Measurements from ENCODE around the gene LIMK2. TPM values are rescaled to one million over a fixed set of nuclear protein-coding genes. Genes with fewer than 3 reads are reported as not detected.
A peak's percentile ranks its signal among the peaks of the same experiment; 100 is the strongest.

Gene LIMK2
- total RNA-seq, 2 donors from 2014 or later: 38.4 to 76.8 TPM

DNA sequence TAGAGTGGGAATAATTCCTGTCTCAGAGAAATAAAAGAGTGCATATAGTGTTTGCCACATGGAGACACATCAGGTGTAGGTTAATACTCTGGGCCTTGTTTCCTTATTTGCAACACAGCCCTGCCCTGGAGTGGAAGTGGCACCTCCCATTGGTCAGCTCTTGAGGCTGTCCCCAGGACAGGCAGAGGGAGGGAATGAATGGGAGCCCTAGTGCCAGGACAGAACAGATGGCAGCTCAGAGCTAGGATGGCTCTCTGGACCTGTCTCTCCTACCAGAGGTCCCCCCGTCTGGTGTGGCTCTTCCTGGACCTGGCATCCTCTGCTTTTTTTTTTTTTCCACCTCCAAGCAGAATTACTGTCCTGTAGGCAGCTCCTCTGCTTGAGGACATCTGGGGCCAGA is 35.6 kb downstream of the LIMK2 start:
- ATAC-seq (ENCODE audit: insufficient number of reproducible peaks, low FRiP score, low read depth) (no peak), DNase-seq (ENCODE audit: low spot score) (no peak)
- Histone ChIP-seq H3K9me3 (no peaks in the 10 kb centered on the region), H3K27me3 (replicated peaks; ENCODE audit: insufficient read depth) (no peaks in the 10 kb centered on the region), H3K27ac (no peak overlapping the region), H3K4me1 (ENCODE audit: control insufficient read depth in 1 of 2, low read depth in 2 of 2) (peaks cover 30 to 65% of the 10 kb centered on the region in 2 donors), H3K4me3 (peak overlapping the region; percentile 77), H3K36me3 (no peaks in the 10 kb centered on the region)
- TF ChIP-seq, protein P1, sequence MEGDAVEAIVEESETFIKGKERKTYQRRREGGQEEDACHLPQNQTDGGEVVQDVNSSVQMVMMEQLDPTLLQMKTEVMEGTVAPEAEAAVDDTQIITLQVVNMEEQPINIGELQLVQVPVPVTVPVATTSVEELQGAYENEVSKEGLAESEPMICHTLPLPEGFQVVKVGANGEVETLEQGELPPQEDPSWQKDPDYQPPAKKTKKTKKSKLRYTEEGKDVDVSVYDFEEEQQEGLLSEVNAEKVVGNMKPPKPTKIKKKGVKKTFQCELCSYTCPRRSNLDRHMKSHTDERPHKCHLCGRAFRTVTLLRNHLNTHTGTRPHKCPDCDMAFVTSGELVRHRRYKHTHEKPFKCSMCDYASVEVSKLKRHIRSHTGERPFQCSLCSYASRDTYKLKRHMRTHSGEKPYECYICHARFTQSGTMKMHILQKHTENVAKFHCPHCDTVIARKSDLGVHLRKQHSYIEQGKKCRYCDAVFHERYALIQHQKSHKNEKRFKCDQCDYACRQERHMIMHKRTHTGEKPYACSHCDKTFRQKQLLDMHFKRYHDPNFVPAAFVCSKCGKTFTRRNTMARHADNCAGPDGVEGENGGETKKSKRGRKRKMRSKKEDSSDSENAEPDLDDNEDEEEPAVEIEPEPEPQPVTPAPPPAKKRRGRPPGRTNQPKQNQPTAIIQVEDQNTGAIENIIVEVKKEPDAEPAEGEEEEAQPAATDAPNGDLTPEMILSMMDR (IDR thresholded peaks at IDR 0.05): no peak

DNA sequence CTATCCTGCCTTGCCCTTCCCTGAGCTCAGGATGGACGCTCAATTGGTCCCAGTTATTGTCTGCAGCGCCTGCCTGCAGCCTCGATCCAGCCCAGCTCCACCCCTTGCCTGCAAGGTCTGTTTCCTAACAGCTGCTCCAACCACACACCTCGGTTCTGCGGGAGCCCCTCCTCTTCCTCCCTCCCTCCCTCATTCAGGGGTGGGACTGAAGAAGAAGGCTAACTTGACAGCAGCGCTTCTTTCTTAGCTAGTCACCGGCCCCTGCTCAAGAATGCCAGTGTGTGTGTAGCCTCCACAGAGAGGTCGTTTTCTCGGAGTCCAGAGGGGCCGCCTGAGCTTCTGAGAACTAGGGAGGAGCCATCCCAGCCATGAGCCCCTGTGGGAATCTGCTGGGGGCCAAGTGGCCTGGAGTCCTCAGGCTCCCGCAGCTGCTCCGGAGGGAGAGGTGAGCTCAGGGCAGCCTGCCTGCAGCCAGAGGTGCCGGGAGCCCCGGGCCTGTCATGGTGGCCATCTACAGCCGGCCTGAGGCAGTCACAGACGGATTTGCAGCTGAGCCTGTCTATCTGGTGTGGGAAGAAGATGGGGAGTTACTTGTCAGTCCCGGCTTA is 36.1 kb downstream of the LIMK2 start:
- no peaks in the 10 kb centered on the region for H3K27me3 ChIP-seq (replicated peaks; ENCODE audit: insufficient read depth)
- peaks cover 30 to 60% of the 10 kb centered on the region in 2 donors for H3K4me1 ChIP-seq (ENCODE audit: control insufficient read depth in 1 of 2, low read depth in 2 of 2)
- no peaks in the 10 kb centered on the region for H3K9me3 ChIP-seq
- H3K36me3 ChIP-seq: no peaks in the 10 kb centered on the region
- TF ChIP-seq, protein P1 (IDR thresholded peaks at IDR 0.05): no peak
- ATAC-seq (ENCODE audit: insufficient number of reproducible peaks, low FRiP score, low read depth): peak; percentile 50
- peak; percentile 41 for DNase-seq (ENCODE audit: low spot score)
- H3K4me3 ChIP-seq: peak overlapping the region; percentile 77
- H3K27ac ChIP-seq: peak overlapping the region; percentile 16 to 54

DNA sequence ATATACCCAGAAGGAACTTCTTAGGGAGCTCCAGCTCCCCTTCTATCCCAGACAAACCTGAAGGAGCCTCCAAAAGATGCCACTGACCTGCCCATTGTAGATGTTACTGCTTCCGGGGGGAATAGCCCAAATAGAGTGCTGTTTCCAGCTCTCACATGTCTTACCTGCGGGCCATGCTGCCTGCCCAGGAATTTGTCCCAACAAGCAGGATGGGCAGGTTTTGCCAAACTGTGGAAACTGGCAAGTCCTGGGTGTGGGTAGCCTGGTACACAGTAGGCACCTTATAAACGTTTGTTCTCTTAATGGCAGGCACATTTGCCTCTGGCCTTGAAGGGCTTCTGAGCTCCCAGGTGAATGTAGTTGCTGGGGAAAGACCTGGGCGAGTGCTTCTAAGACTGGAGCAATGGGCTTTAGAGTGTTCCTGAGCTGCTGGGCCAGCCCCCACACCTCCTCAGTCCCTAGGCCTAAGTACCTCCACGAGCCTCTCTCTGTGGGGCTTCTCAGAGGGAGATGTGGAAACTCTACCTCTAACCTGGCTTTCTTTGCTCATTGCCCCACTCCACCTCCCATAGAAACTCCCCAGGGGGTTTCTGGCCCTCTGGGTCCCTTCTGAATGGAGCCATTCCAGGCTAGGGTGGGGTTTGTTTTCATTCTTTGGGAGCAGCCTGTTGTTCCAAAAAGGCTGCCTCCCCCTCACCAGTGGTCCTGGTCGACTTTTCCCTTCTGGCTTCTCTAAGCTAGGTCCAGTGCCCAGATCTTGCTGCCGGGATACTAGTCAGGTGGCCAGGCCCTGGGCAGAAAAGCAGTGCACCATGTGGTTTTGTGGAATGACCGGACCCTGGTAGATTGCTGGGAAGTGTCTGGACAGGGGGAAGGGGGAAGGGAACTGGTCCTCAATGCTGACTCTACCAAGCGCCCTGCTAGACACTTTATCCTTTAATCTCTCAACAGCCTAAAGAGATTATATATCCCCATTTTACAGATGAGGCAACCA is 37.2 kb downstream of the LIMK2 start:
- ATAC-seq (ENCODE audit: insufficient number of reproducible peaks, low FRiP score, low read depth) (no peak), DNase-seq (ENCODE audit: low spot score) (no peak)
- peaks cover 3% of the 10 kb centered on the region for H3K36me3 ChIP-seq
- H3K4me3 ChIP-seq: peak overlapping the region; percentile 77
- H3K27ac ChIP-seq: peak overlapping the region; percentile 16 to 54
- no peaks in the 10 kb centered on the region for H3K27me3 ChIP-seq (replicated peaks; ENCODE audit: insufficient read depth)
- peaks cover 27 to 50% of the 10 kb centered on the region in 2 donors for H3K4me1 ChIP-seq (ENCODE audit: control insufficient read depth in 1 of 2, low read depth in 2 of 2)
- TF ChIP-seq, protein P1 (IDR thresholded peaks at IDR 0.05): no peak
- H3K9me3 ChIP-seq: no peaks in the 10 kb centered on the region

DNA sequence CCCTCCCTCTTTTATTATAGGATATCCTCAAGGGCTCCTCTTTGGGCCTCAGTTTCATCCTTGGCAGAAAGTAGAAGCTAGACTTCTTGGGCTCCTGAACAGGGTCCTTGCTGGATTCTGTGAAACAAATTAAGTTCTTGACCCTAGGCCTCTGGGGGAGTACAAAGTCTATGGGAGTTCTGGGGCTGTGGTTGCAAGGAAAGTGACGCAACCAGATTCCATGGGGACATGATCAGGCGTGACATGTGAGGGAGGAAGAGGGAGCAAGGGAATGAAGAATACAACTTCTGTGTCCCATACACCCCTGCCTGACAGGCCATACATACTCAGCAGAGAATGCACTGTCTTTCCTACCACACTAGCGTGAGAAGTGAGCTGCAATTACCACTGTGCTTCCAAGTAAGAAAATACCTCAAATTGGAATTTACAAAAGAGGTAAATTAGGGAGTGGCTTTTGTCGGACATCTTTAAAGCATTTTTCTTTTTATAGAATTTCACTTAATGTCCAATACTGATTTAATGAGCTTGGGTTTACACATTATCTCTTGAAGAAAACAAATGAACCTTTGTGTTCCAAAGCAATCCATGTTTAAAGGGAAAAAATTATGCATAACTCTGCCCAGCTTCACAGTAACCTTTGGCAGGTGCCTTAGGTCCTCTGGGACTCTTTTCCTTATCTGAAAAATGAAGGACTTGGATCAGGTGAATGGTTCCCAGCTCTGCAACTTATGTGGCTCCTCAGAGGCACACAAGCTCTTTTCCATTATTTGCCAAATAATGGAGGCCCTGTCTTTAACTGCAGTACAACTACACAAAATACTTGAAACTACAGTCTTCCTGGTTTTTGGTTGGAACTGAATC is 38.9 kb downstream of the LIMK2 start:
- no peak for DNase-seq (ENCODE audit: low spot score)
- Histone ChIP-seq H3K36me3 (peaks cover 3% of the 10 kb centered on the region), H3K4me3 (no peak overlapping the region), H3K27ac (no peak overlapping the region), H3K4me1 (ENCODE audit: control insufficient read depth in 1 of 2, low read depth in 2 of 2) (peaks cover 19 to 39% of the 10 kb centered on the region in 2 donors), H3K27me3 (replicated peaks; ENCODE audit: insufficient read depth) (no peaks in the 10 kb centered on the region), H3K9me3 (no peaks in the 10 kb centered on the region)
- TF ChIP-seq, protein P1 (IDR thresholded peaks at IDR 0.05): no peak
- ATAC-seq (ENCODE audit: insufficient number of reproducible peaks, low FRiP score, low read depth): no peak
